Measurements from ENCODE around the gene MED8. TPM values are rescaled to one million over a fixed set of nuclear protein-coding genes. Genes with fewer than 3 reads are reported as not detected.

The MED8 gene
- polyA plus RNA-seq, 5 donors: 36.1 to 39.9 (median 38.7) TPM

- DNase-seq: no peak
Observed at GRCh38 chr1:43363283-43363934, 26.2 kb downstream of the MED8 start.

- no peak for DNase-seq
Observed at GRCh38 chr1:43360616-43361015, 29.0 kb downstream of the MED8 start.

GRCh38 chr1:43359696-43360095, 29.9 kb downstream of the MED8 start:
- no peak for DNase-seq

GRCh38 chr1:43358746-43359693, 30.6 kb downstream of the MED8 start, which contains the start of gene CDC20:
Gene CDC20, plus strand, starts transcription at chr1:43358981. Its CDS starts 235 bp downstream, at chr1:43359216.
- DNase-seq: peak; percentile 94 to 97

- DNase-seq: no peak
Observed at GRCh38 chr1:43358121-43358745, 31.4 kb downstream of the MED8 start.

GRCh38 chr1:43357251-43357650, 32.3 kb downstream of the MED8 start:
- DNase-seq: no peak

- DNase-seq: no peak
Observed at GRCh38 chr1:43354936-43355335, 34.7 kb downstream of the MED8 start.

GRCh38 chr1:43354471-43354870, 35.1 kb downstream of the MED8 start:
- no peak for DNase-seq

GRCh38 chr1:43352881-43353280, 36.7 kb downstream of the MED8 start:
- no peak for DNase-seq

GRCh38 chr1:43352351-43352705, 37.3 kb downstream of the MED8 start:
- DNase-seq: no peak

GRCh38 chr1:43351421-43352350, 37.9 kb downstream of the MED8 start:
- DNase-seq: no peak

- no peak for DNase-seq
Observed at GRCh38 chr1:43350976-43351375, 38.6 kb downstream of the MED8 start.

GRCh38 chr1:43349594-43350306, 39.9 kb downstream of the MED8 start:
- no peak for DNase-seq

- DNase-seq: peak; percentile 70 to 77
Observed at GRCh38 chr1:43348809-43349593, 40.6 kb downstream of the MED8 start.

GRCh38 chr1:43348343-43348808, 41.2 kb downstream of the MED8 start:
- DNase-seq: no peak

- no peak for DNase-seq
Observed at GRCh38 chr1:43346636-43347035, 43.0 kb downstream of the MED8 start.

- DNase-seq: no peak
Observed at GRCh38 chr1:43345120-43345519, 44.5 kb downstream of the MED8 start.

- no peak for DNase-seq
Observed at GRCh38 chr1:43344267-43344850, 45.2 kb downstream of the MED8 start.

GRCh38 chr1:43340559-43340958, 49.0 kb downstream of the MED8 start:
- DNase-seq: no peak
